ENCODE results near the gene UBE2N.

UBE2N gene

GRCh38 chr12:93377252-93378195, 64.2 kb downstream of the UBE2N start, which contains the start of gene NUDT4:
Gene NUDT4 (plus strand): TSS chr12:93377925. CDS start chr12:93378323, 398 bp downstream.
- Mint-ChIP-seq H3K36me3 (ENCODE audit: low read depth) (peaks cover 6% of the 10 kb centered on the region), H3K4me1 (peaks cover 73% of the 10 kb centered on the region), H3K27me3 (ENCODE audit: low read depth, poor library complexity) (no peaks in the 10 kb centered on the region), H3K27ac (peak within 1 kb of the TSS; percentile 97), H3K4me3 (peak within 1 kb of the TSS; percentile 100), H3K9me3 (no peaks in the 10 kb centered on the region)
- TF ChIP-seq CTCF (IDR thresholded peaks at IDR 0.05), result no peak
- peak; percentile 99 for DNase-seq

- peaks cover 10% of the 10 kb centered on the region for H3K36me3 Mint-ChIP-seq (ENCODE audit: low read depth)
These were observed 65.1 kb downstream of the UBE2N start for GRCh38 chr12:93376436-93377251.

GRCh38 chr12:93375906-93376305, 65.8 kb downstream of the UBE2N start:
- no peaks in the 10 kb centered on the region for H3K9me3 Mint-ChIP-seq
- peaks cover 2% of the 10 kb centered on the region for H3K27me3 Mint-ChIP-seq (ENCODE audit: low read depth, poor library complexity)
- H3K4me1 Mint-ChIP-seq, result peaks cover 57% of the 10 kb centered on the region
- H3K27ac Mint-ChIP-seq, result peak overlapping the region; percentile 66
- H3K4me3 Mint-ChIP-seq, result peak overlapping the region; percentile 88
- no peak for TF ChIP-seq CTCF (IDR thresholded peaks at IDR 0.05)
- H3K36me3 Mint-ChIP-seq (ENCODE audit: low read depth), result peaks cover 8% of the 10 kb centered on the region
- DNase-seq, result no peak

More at GRCh38 chr12:93376436-93377251, 65.1 kb downstream of the UBE2N start:
- peak overlapping the region; percentile 88 for H3K4me3 Mint-ChIP-seq
- TF ChIP-seq CTCF (IDR thresholded peaks at IDR 0.05), result no peak
- H3K27ac Mint-ChIP-seq, result peak overlapping the region; percentile 62
- H3K9me3 Mint-ChIP-seq, result no peaks in the 10 kb centered on the region
- H3K4me1 Mint-ChIP-seq, result peaks cover 64% of the 10 kb centered on the region
- DNase-seq, result peak; percentile 48
- no peaks in the 10 kb centered on the region for H3K27me3 Mint-ChIP-seq (ENCODE audit: low read depth, poor library complexity)

GRCh38 chr12:93373961-93374656, 67.6 kb downstream of the UBE2N start:
- Mint-ChIP-seq H3K36me3 (ENCODE audit: low read depth) (peaks cover 13% of the 10 kb centered on the region), H3K27ac (no peak overlapping the region), H3K4me1 (peaks cover 44% of the 10 kb centered on the region), H3K9me3 (no peaks in the 10 kb centered on the region), H3K4me3 (peak overlapping the region; percentile 26), H3K27me3 (ENCODE audit: low read depth, poor library complexity) (peaks cover 4% of the 10 kb centered on the region)
- no peak for TF ChIP-seq CTCF (IDR thresholded peaks at IDR 0.05)
- no peak for DNase-seq

GRCh38 chr12:93370947-93371346, 70.8 kb downstream of the UBE2N start:
- Mint-ChIP-seq H3K27ac (peak overlapping the region; percentile 40), H3K27me3 (ENCODE audit: low read depth, poor library complexity) (peaks cover 4% of the 10 kb centered on the region), H3K4me1 (peaks cover 28% of the 10 kb centered on the region), H3K9me3 (no peaks in the 10 kb centered on the region), H3K4me3 (no peak overlapping the region), H3K36me3 (ENCODE audit: low read depth) (peaks cover 18% of the 10 kb centered on the region)
- no peak for DNase-seq
- no peak for TF ChIP-seq CTCF (IDR thresholded peaks at IDR 0.05)
